ENCODE data around the gene TRAPPC14. TPM values are rescaled to one million over a fixed set of nuclear protein-coding genes. Genes with fewer than 3 reads are reported as not detected.
A peak's percentile ranks its signal among the peaks of the same experiment; 100 is the strongest.
"Not testable (repeated sequence)": the region's sequence is repeated elsewhere in the genome, so short reads cannot be mapped to it uniquely, and the experiment has no call there.

TRAPPC14 gene
- total RNA-seq, 4 donors from 2014 or later, result 19.7 to 69.0 (median 35.8) TPM

- Histone ChIP-seq H3K4me1 (peaks cover 37% of the 10 kb centered on the region), H3K27ac (peak within 1 kb of the TSS; percentile 84), H3K36me3 (peaks cover 12% of the 10 kb centered on the region), H3K27me3 (no peaks in the 10 kb centered on the region), H3K4me3 (peak within 1 kb of the TSS; percentile 60), H3K9me3 (no peaks in the 10 kb centered on the region)
- no peak for TF ChIP-seq CTCF (IDR thresholded peaks at IDR 0.05)
- TF ChIP-seq POLR2A (IDR thresholded peaks at IDR 0.05), result peak in 1 of 2 donors; percentile 70
- TF ChIP-seq POLR2AphosphoS5 (IDR thresholded peaks at IDR 0.05), result peak in 2 of 3 donors; percentile 47 to 62
- peak; percentile 99 to 100 for DNase-seq (ENCODE audit: low spot score in 2 of 2)
- under 1% methylated on average over 23 of the region's 46 CpGs for WGBS
Observed at GRCh38 chr7:100148559-100149328, 9.8 kb downstream of the TRAPPC14 start, which contains the start of gene LAMTOR4. LAMTOR4 (plus strand) TSS chr7:100148918; CDS start chr7:100148973, 55 bp downstream.

- peak overlapping the region; percentile 60 for H3K4me3 ChIP-seq
- peaks cover 7% of the 10 kb centered on the region for H3K36me3 ChIP-seq
- peaks cover 31% of the 10 kb centered on the region for H3K4me1 ChIP-seq
- WGBS, result 6% methylated on average over 14 of the region's 14 CpGs
- no peaks in the 10 kb centered on the region for H3K27me3 ChIP-seq
- no peaks in the 10 kb centered on the region for H3K9me3 ChIP-seq
- DNase-seq (ENCODE audit: low spot score in 2 of 2), result no peak
- no peak for TF ChIP-seq EP300 (IDR thresholded peaks at IDR 0.05)
- TF ChIP-seq POLR2AphosphoS5 (IDR thresholded peaks at IDR 0.05), result no peak
- no peak for TF ChIP-seq CTCF (IDR thresholded peaks at IDR 0.05)
- TF ChIP-seq POLR2A (IDR thresholded peaks at IDR 0.05), result no peak
- peak overlapping the region; percentile 84 for H3K27ac ChIP-seq
Observed at GRCh38 chr7:100148225-100148558, 10.3 kb downstream of the TRAPPC14 start.

GRCh38 chr7:100147278-100147677 lies 11.2 kb downstream of the TRAPPC14 start:
- TF ChIP-seq POLR2A (IDR thresholded peaks at IDR 0.05) (no peak), EP300 (IDR thresholded peaks at IDR 0.05) (no peak), CTCF (IDR thresholded peaks at IDR 0.05) (no peak), POLR2AphosphoS5 (IDR thresholded peaks at IDR 0.05) (no peak)
- no peaks in the 10 kb centered on the region for H3K9me3 ChIP-seq
- H3K4me3 ChIP-seq, result no peak overlapping the region
- peaks cover 5% of the 10 kb centered on the region for H3K36me3 ChIP-seq
- H3K27ac ChIP-seq, result no peak overlapping the region
- H3K27me3 ChIP-seq, result no peaks in the 10 kb centered on the region
- no peak for DNase-seq (ENCODE audit: low spot score in 2 of 2)
- WGBS, result 92% methylated on average over 2 of the region's 2 CpGs
- H3K4me1 ChIP-seq, result peaks cover 28% of the 10 kb centered on the region

GRCh38 chr7:100146350-100146749 lies 12.2 kb downstream of the TRAPPC14 start:
- H3K27ac ChIP-seq; H3K27me3 ChIP-seq; H3K9me3 ChIP-seq; H3K36me3 ChIP-seq; H3K4me3 ChIP-seq; DNase-seq (ENCODE audit: low spot score in 2 of 2): not testable (repeated sequence)
- 66% methylated on average over 4 of the region's 4 CpGs for WGBS
- peaks cover 28% of the 10 kb centered on the region for H3K4me1 ChIP-seq

GRCh38 chr7:100142461-100142860 lies 16.1 kb downstream of the TRAPPC14 start:
- H3K27me3 ChIP-seq, result no peaks in the 10 kb centered on the region
- 93% methylated on average over 3 of the region's 3 CpGs for WGBS
- TF ChIP-seq CTCF (IDR thresholded peaks at IDR 0.05) (no peak), POLR2A (IDR thresholded peaks at IDR 0.05) (no peak), EP300 (IDR thresholded peaks at IDR 0.05) (no peak), POLR2AphosphoS5 (IDR thresholded peaks at IDR 0.05) (no peak)

More at GRCh38 chr7:100142461-100142860, 16.1 kb downstream of the TRAPPC14 start:
- H3K4me3 ChIP-seq, result no peak overlapping the region
- H3K9me3 ChIP-seq, result no peaks in the 10 kb centered on the region
- H3K4me1 ChIP-seq, result peaks cover 5% of the 10 kb centered on the region
- H3K36me3 ChIP-seq, result no peaks in the 10 kb centered on the region
- no peak overlapping the region for H3K27ac ChIP-seq
- DNase-seq (ENCODE audit: low spot score in 2 of 2), result no peak

Measured in suprapubic skin (tissue), 4 donors.